ENCODE measurements around the gene PNKD.

- TF ChIP-seq CTCF (IDR thresholded peaks at IDR 0.05) (no peak), POLR2A (IDR thresholded peaks at IDR 0.05) (no peak)
Observed at GRCh38 chr2:218317835-218318234, 47.5 kb downstream of the PNKD start.

Data from adrenal gland (tissue), 5 donors.